Right kidney (tissue), 9 donors: Measurements from ENCODE around the gene CCL1.

Source experiments
- DNase-seq: peaks from one replicate; pipeline ENCODE4 v3.0.0-alpha.2; 2016
- long read RNA-seq, 8 donors: transcript quantifications; one replicate each; lab custom pipeline, GENCODE V29; 2026

Gene CCL1, protein sequence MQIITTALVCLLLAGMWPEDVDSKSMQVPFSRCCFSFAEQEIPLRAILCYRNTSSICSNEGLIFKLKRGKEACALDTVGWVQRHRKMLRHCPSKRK
- long read RNA-seq, donor 1, result 0 reads
- long read RNA-seq, donor 2, result 0 reads
- long read RNA-seq, donor 3, result 0 reads
- long read RNA-seq, donor 4, result 0 reads
- long read RNA-seq, donor 5, result 0 reads
- long read RNA-seq, donor 6, result 0 reads
- long read RNA-seq, donor 7, result 0 reads
- long read RNA-seq, donor 8, result 0 reads

DNA sequence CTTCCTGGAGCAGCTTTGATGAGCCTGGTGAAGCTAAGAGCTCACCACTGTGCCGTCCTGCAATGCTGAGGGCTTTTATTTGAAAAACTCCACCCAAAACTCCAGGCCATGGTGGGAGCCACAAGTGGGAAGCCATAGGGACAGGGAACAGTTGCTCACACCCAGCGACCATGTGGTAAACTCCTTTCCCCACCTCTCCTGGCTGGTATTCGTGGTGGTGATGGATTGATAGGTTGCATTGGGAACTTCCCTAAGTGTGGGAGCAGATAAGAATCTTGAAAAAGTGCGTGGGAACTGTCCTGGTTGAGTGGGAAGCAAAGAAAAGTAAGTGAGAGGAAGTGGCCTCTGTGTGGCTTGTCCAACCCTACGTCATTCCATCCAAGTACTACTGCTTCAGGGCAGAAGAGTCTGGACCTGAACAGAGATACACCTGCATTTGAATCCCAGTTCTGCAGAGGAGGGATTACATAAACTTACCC is at the start of gene CCL1:
CCL1 (minus strand) TSS at position 51 of the 479 bp plus-strand sequence. CDS start 72 bp downstream, outside the sequence.
- no peak for DNase-seq

DNA sequence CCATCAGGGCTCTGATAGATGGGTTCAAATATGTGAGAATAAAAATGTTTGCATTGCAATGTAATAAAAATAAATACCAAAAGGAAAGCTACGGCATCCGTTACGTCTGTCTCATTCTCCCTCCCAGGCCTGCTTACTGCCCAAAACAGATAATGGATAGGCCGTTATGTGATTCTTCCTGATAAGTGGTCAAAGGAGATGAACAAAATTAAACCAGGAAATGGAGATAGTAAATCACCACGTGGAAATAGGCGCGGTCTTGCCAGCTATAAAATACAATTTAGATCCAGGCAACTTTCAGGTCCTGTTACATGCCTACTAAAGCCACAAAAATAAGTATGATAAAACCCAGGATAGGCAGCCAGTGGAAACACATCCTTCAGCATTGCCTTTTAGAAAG is 49.5 kb upstream of the CCL1 start:
- DNase-seq, result no peak

DNA sequence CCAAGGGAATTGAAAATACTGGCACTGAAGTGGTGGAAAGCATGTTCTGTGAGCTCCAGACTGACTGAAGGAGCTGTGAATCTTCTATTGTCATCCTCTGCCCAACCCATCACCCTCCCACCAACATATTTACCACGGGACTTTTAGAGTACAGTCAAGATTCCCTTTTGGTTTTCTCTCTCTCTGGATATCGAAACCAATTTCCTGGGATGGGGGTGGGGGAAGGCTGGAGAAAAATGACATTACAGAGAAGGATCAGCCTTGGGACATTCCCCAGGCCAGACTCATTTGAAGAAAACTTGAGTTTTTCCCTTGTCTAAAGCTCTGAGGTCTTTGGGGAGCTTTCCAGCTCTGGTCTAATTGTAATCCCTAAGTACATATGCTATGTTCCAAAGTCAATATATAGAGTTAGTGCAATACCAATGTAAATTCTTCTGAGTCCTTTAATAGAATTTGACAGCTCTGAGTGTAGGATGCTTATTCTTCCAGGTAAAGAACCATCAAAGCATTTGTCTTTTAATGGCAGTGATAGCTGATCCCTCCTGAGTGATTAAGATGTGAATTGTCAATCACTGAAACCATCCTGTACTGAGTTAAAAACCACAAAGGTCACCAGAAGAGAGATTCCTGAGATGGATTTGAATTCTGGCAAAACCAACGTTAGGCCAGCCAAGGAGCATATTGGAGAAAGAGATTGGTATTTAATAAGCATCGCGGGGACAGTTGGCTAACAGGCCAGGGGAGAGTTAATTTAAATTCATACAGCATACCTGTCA is 48.8 kb upstream of the CCL1 start:
- DNase-seq, result no peak

DNA sequence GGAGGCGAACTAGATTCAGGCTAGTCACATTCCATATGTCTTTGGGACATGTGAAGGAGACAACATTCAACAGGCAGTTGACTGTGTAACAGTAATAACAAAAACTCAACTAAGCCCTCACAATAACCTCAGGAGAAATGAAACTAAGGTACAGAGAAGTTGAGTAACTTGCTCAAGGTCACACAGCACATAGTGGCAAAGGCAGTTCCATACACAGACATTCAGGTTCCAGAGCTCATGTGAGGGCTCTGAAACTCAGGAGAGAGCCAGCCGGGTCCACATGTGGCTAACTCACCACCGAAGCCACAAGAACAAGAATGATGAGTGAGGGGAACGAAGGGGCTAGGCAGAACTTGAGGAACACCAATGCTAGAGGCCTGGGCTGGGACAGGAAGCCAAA is 46.3 kb upstream of the CCL1 start:
- no peak for DNase-seq

DNA sequence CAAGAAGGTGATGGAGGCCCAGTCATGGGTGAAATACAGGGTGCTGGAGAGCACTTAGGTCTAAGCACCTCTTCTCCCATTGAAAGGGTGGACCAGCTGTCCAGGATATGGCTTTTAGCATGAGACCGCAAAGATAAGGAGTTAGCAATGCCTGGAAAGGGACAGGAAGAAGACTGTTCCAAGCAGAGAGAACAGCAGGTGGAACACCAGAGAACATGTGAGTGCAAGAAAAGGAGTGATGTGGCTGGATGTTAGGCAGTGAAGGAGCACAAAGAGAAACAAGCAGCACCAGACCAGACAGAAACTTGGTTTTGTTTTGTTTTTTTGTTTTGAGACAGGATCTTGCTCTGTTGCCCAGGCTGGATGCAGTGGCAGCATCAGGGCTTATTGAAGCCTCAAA is 45.4 kb upstream of the CCL1 start:
- no peak for DNase-seq

DNA sequence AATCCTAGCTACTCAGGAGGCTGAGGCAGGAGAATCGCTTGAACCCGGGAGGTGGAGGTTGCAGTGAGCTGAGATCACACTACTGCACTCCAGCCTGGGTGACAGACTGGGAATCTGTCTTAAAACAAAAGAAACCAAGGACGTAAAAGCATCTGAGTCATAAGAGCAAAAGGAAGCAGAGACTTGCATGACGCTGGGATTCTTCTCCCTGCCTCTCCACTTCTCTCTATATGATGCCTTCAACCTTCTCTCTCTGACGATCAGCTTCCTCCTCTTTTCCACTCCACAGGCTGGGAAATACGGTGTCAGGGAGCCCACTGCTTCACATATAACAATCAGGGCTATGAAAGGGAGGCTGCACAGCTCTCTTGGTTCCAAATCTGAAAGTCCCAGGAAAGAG is 43.2 kb upstream of the CCL1 start:
- no peak for DNase-seq

DNA sequence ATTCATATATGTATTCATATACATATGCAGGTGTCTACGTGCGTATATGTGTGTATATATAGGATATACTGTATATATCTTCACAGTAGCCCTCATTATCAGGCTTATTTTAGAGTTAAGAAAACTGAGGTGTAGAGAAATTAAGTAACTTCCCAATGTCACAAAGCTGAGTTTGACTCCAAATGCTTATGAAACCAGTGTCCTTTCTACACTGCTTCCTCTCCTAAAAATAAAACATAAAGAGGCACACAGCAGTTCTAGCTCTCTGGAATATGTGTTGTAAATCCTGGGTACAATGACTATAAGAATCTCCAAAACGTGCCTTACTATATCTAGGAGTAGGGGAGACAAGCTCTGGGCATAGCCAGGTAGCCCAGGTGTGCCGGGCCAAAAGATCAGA is 40.0 kb upstream of the CCL1 start:
- DNase-seq, result no peak

DNA sequence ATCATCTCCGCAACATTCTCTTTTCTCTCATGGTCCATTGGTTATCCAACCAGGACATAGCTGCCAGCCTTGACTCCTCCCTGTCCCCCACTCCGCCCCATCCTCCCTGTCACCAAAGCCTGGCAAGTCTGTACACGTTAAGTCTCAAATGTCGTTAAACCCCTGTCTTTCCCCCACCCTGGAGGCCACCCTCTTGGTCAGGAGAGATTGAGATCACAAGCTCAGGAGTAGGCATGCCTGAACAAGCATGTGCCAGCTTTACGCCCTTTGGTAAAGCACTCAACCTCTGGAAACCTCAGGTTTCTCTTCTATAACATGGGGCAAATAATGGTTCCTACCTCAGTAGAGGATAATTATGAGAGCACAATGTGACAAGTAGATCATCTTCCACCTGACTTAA is 38.1 kb upstream of the CCL1 start:
- no peak for DNase-seq

DNA sequence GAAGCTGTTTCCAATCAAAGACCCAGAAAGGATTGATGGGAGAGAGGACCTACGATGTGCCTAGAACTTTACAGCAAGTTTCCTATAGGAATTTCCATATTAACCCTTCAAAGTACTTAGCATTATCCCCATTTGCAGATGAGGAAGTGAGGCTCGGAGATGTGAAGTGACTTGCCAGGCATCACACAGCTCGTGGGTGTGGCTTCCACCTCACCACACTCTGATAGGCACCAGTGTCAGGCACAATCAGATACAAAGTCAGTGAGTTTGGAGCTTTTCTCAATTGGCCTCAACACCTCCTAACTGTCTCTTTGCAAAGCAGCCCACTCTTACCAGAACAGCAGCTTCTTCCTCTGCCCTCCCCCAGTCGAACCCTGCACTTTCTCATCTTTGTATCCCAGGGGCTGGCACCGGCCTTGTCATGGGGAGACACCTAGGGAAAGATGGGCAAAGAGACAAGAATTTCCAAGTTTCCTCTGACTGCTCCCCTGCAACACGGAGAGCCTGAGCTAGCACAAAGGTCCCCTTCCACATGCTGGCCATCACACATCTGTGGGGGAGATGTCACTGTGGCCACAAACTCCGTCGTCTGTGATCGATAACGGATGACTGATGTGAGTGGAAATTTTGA is 37.4 kb upstream of the CCL1 start:
- no peak for DNase-seq

DNA sequence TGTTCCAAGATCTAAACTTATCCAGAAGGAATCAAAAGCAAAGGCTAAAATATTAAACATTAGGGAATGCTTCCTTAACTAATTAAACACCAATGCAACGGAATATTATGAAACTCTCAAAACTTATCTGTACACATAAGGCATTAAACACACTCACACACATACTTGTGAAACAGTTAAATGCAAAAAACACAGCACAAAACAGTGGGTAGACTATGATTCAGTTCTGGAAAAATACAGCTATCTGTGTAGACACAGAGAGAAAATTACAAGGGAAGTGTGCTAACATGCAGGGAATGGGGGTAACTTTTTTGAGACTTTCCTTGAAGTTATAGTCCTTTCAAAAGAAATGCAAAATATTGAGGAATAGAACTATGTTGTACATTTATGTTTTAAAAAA is 36.7 kb upstream of the CCL1 start:
- DNase-seq, result no peak

DNA sequence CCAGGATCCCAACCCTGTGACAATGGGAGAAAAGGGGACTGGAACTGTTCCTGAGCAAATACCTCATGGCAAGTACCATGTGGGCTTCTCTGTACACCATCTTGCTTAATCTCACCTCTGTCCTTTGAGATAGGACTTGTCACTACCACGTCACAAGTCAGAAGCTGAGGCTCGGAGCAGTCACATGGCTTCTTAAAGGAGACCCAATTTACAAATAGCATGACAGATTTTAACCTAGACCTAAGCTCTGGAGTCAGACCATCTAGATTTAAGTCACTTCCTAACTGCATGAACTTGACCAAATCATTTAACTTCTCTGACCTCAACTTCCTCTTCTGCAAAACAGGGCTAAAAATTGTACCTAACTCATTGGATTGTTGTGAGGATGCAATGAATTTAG is 36.0 kb upstream of the CCL1 start:
- DNase-seq, result no peak

DNA sequence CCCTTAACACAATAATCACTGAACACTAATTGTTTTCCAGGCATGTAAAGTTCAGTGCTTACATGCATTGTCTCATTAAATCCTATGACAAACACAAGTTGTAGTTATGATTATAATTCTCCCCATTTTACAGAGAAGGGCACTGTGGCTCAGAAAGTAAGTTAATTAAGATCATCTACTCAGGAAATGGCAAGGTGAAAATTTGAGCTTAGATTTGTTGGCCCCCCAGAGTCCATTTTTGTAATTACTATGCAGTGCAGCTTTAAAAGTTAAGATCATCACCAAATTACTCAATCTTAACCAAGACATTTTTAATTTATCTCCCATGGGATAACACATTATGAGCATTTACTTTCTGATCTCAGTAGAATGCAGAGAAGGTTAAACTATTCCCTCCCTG is 34.2 kb upstream of the CCL1 start:
- no peak for DNase-seq

DNA sequence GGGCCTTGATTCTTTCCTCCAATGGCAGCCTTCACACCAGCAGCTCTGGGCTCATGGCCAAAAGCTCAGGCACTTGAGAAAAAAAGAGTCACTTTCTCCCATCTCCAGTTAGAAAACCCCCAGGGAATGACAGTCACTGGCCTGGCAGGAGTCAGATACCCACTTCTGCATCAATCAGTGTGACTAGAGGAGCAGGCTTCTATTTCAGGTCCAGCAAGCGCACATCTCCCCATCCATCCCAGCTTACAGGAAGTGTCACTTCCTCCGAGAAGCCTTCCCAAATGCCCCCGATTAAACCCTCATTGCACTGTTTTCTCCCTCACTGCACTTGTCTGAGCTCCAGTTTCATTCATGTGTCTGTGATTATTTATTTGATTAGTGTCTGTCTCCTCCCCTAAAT is 30.4 kb upstream of the CCL1 start:
- no peak for DNase-seq

DNA sequence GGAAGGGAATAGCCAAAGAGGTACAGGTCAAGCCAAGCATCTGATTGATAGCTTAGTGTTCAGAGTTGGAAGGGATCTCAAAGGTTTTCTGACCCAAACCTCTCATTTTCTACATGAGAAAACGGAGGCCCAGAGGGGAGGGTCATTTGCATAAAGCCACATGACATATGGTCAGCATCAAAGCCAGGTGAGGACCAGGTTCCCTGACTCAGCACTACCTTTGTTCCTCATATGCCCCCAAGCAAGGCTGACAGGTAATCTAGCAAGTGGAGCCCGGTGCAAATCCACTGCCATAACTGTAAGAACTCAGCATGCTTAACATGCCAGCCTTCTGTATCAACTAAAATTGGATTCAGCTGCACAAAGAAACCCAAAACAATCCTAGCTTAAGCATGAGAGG is 28.2 kb upstream of the CCL1 start:
- DNase-seq, result no peak

DNA sequence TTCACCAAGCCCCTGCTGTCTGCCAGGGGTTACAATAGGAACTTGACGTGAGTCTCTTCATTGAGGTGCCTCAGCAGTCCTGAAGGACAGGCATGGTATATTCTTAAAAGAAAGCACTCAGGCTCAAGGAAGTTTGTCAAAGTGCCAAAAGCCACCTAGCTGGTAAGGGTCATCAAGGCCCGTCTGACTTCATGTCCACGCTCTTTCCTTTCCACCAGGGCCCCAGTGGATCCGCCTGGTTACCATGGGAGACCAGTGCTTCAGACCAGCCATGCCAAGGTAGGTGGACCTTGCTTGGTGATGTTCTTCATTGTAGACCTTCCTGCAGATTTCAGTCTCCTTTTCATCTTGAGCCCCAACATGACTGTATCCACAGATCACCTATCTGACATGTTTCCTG is 27.6 kb upstream of the CCL1 start:
- DNase-seq, result no peak

DNA sequence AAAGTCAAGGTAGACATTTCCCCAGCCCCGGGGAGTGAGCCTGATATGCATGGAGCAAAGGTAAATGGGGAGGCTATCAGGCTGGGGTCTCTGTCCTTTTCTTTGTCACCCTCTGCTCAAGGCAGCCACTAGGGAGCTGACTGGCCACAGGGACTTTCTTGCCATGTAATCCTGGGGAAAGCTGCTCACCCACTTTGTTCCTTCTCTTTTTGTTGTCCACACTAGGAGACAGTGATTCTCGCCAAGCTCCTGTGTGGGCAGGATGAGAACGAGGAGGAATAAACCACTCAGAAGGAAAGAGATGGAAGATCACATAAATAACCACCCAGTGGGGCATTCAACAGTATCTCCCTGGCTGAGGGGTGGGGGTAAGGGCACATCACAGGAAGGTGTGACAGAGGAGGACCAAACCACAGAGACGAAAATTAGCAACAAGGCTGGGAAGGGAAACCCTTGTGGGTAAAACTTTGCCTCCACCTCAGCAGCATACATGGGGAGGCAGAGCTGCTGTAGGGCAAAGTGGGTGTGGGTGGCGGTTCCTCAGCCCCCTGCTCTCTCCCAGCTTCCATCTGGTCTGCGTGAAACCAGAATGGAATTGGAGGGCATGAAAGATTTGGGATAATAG is 26.2 kb upstream of the CCL1 start:
- DNase-seq, result no peak

DNA sequence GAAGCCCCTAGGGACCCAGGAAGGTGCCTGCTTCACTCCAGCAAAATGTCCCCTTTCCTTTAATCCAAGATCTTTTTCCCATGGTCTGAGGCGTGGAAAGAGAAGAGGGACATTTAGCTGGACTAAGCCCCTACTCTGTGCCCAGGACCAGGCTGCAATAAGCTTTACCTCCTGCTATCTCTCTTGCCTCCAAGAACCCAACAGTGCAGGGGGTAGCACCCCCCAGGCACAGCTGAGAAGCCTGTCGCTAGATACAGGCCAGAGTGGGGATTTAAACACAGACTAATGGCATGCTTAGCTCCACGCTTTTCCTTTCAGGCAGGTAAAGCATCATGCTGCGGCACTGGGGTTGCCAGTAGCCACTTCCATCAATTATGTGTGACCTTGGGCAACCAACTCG is 24.5 kb upstream of the CCL1 start:
- DNase-seq, result no peak

DNA sequence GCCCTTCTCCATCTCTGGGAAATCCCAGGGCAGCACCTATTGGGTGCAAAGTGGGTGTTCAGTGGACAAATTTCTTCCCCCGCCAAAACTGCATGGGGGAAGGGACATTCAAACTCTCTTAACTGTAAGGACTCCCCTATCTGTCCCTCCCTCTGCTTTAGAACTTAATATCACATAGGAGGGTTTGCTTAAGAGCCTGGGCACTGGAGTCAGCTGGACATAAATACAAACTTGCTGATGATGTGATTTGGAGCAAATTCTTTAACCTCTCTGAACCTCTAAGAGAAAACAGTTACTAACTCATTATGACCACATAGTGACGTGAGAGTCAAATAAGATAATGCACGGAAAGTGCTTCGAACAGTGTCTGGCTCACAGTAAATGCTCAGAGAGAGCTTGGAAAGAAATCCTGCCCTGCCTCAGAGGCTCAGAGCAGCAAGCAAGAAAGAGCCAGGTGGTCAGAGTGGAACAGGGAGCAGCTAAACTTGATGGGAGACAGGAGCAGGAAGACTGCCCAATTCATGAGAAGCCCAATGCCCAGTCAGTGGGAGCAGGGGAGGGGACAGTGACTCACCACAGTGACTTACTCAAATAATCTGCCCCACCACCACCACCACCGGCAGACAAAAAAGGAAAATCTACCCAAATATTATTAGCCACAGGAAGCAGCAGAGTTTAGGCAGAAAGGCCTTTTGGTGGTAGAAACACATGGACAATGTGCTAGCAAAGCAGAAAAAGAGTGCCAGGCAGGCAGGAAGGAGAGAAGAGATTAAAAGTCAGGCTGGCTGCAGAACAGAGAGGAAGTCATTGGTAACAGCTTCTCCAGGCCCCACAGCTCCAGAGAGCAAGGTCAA is 23.9 kb upstream of the CCL1 start:
- DNase-seq, result no peak

DNA sequence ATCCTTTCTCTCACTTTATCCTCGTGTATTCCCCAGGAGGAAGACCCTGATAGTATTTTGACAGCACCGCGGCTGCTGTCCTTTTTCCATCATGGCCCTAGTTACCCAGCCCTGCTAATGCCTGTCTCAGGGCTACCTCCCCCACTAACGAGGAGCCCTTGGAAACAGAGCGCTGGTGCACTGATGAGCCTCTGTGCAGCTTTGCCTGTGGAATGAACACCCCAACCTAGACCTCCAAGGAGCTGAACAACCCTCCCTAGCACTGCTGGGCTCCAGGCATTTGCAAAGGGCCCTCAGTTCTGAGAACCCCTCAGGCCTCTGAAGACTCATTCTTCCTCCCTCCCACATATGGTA is 23.3 kb upstream of the CCL1 start:
- DNase-seq, result no peak

DNA sequence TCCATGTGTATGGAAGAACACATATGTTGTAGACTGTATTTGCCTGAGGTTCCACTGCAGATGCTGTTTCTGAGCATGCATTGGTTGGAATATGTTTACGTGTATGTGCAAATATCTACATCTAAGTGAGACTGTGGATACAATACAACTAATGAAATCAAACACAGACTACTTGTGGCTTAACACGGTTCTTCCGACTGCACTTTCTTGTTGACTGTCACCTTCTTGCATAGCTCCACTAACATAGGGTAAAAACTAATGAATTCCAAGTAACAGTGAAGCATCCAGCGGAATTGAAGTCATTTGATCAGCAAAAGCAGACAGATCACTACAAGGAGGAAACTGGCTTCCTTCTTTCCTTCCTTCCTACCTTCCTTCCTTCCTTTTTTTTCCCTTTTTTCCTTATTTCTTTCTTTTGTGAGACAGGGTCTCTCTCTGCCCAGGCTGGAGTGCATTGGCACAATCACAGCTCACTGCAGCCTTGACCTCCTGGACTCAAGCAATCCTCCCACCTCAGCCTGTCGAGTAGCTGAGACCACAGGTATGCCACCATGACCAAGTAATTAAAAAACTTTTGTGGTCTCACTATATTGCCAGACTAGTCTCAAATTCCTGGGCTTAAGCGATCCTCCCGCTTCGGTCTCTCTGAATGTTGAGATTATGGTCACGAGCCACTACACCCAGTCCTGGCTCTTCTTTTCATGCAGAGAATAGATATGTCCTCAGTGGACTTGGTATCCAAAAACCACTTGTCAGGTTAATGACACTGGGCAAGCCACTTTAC is 22.0 kb upstream of the CCL1 start:
- DNase-seq, result no peak

DNA sequence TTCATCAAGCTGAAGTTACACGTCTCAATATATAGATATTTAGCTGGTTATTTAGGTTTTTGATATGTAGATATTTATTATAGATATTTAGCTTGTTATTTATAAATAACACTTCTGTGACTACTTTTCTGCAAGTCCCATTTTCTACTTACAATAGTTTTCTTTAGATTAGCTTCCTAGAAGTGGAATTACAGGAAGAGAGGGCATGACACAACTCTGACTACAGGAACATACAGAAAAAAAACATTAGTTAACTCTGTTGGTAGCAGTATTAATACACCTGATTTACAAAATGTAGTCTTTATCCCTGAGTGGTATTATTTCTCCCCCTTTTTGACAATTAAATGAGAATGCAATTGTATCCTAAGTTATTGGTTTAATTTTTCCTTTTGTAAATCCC is 21.2 kb upstream of the CCL1 start:
- DNase-seq, result no peak

DNA sequence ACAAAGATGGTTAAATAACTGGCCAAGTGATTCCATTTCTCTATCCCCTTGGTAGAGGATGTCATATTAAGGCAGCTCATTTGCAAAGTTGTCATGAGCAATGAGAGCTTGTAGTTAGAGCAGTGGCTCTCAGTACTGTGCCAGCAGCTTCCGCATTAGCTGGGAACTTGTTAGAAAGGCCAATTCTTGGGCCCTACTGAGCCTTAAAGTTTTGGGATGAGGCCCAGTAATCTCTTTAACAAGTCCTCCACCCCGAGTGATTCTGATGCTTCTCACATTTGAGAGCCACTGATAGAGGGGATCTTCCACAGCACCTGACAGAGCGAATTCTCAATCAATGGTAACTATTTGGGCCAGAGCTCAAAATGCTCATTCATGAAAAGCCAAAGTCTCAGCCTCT is 20.2 kb upstream of the CCL1 start:
- no peak for DNase-seq
